Mesendoderm (in vitro differentiated cells): ENCODE data around the gene CTIF.

Experiments
- DNase-seq: peaks from one replicate; pipeline ENCODE4 v3.0.0; 2013
- H2AK5ac ChIP-seq: 2 replicates; pipeline ENCODE4 v1.6.1; 2013; ENCODE audit warnings: low read length, inconsistent platforms
- H2BK120ac ChIP-seq: 2 replicates; pipeline ENCODE4 v1.6.1; 2013; ENCODE audit warnings: low read depth, mild to moderate bottlenecking, low read length, moderate library complexity, mixed read lengths
- H2BK15ac ChIP-seq: replicated peaks from 2 replicates; pipeline ENCODE4 v1.6.1; 2013; ENCODE audit warnings: low read depth, mild to moderate bottlenecking, moderate library complexity
- H2BK5ac ChIP-seq: 2 replicates; pipeline ENCODE4 v1.6.1; 2013; ENCODE audit warnings: low read length, inconsistent platforms
- H3K18ac ChIP-seq: 2 replicates; pipeline ENCODE4 v1.6.1; 2013; ENCODE audit warnings: mild to moderate bottlenecking, low read length, mixed read lengths
- H3K23ac ChIP-seq: one replicate; pipeline ENCODE4 v1.6.1; 2013; ENCODE audit warnings: low read length
- H3K27ac ChIP-seq: 2 replicates; pipeline ENCODE4 v1.5.1; 2013; ENCODE audit warnings: low read depth, mild to moderate bottlenecking, inconsistent platforms, low read length, moderate library complexity
- H3K27me3 ChIP-seq: 2 replicates; pipeline ENCODE4 v1.6.1; 2013; ENCODE audit warnings: low read length, control low read depth, mild to moderate bottlenecking, inconsistent platforms; ENCODE audit not compliant: insufficient read depth, poor library complexity
- H3K36me3 ChIP-seq: 2 replicates; pipeline ENCODE4 v1.6.1; 2013; ENCODE audit warnings: low read length, inconsistent platforms; ENCODE audit not compliant: control insufficient read depth, insufficient read depth
- H3K4ac ChIP-seq: one replicate; pipeline ENCODE4 v1.6.1; 2013; ENCODE audit warnings: low read depth, mild to moderate bottlenecking, low read length, moderate library complexity
- H3K4me1 ChIP-seq: 2 replicates; pipeline ENCODE4 v1.6.1; 2013; ENCODE audit warnings: low read depth, low read length, inconsistent platforms; ENCODE audit not compliant: control insufficient read depth
- H3K4me2 ChIP-seq: 2 replicates; pipeline ENCODE4 v1.6.1; 2013; ENCODE audit warnings: low read length
- H3K4me3 ChIP-seq: 2 replicates; pipeline ENCODE4 v1.5.1; 2013; ENCODE audit warnings: mild to moderate bottlenecking, low read length
- H3K56ac ChIP-seq: one replicate; pipeline ENCODE4 v1.6.1; 2013; ENCODE audit warnings: low read length
- H3K79me1 ChIP-seq: 2 replicates; pipeline ENCODE4 v1.6.1; 2013; ENCODE audit warnings: low read length, inconsistent platforms
- H3K79me2 ChIP-seq: 2 replicates; pipeline ENCODE4 v1.6.1; 2013; ENCODE audit warnings: mild to moderate bottlenecking, low read length; ENCODE audit not compliant: control insufficient read depth, insufficient read depth
- H3K9ac ChIP-seq: 2 replicates; pipeline ENCODE4 v1.6.1; 2013; ENCODE audit warnings: low read length, inconsistent platforms
- H4K5ac ChIP-seq: one replicate; pipeline ENCODE4 v1.6.1; 2013; ENCODE audit warnings: low read length
- H4K8ac ChIP-seq: one replicate; pipeline ENCODE4 v1.6.1; 2013; ENCODE audit warnings: low read depth, mild to moderate bottlenecking, control low read depth, low read length, moderate library complexity
- WGBS: extraction: QIAGEN DNeasy Blood & Tissue Kit; methylation state at CpG from one replicate; pipeline ENCODE4 v1.1.7; 2013; ENCODE audit warnings: low lambda C conversion rate, missing lambda C conversion rate; ENCODE audit not compliant: insufficient coverage; ENCODE audit errors: extremely low coverage; 5-methylcytosine and 5-hydroxymethylcytosine counted together

The CTIF gene

GRCh38 chr18:48788373-48788772 lies 249.5 kb downstream of the CTIF start:
- WGBS, result no CpG with 5 or more reads among the region's 1 CpG
- DNase-seq, result no peak
- H3K79me1 ChIP-seq, result no peaks in the 10 kb centered on the region
- no peak overlapping the region for H2BK15ac ChIP-seq
- H3K4me2 ChIP-seq, result no peak overlapping the region
- peaks cover 3% of the 10 kb centered on the region for H3K4me1 ChIP-seq
- no peak overlapping the region for H3K18ac ChIP-seq
- H3K27me3 ChIP-seq, result no peaks in the 10 kb centered on the region
- H4K5ac ChIP-seq, result no peak overlapping the region
- H3K23ac ChIP-seq, result no peak overlapping the region
- no peak overlapping the region for H3K9ac ChIP-seq
- no peak overlapping the region for H4K8ac ChIP-seq
- H3K4me3 ChIP-seq, result no peak overlapping the region
- no peak overlapping the region for H2BK5ac ChIP-seq
- no peak overlapping the region for H2AK5ac ChIP-seq
- no peak overlapping the region for H2BK120ac ChIP-seq
- no peak overlapping the region for H3K4ac ChIP-seq
- no peak overlapping the region for H3K27ac ChIP-seq
- no peak overlapping the region for H3K56ac ChIP-seq
- no peaks in the 10 kb centered on the region for H3K79me2 ChIP-seq
- H3K36me3 ChIP-seq, result no peaks in the 10 kb centered on the region

- H3K56ac ChIP-seq, result no peak overlapping the region
- DNase-seq, result no peak
- H3K27me3 ChIP-seq, result no peaks in the 10 kb centered on the region
- H4K8ac ChIP-seq, result no peak overlapping the region
- peaks cover 2% of the 10 kb centered on the region for H3K4me1 ChIP-seq
- H2BK5ac ChIP-seq, result no peak overlapping the region
- H3K18ac ChIP-seq, result no peak overlapping the region
- no peak overlapping the region for H3K4me2 ChIP-seq
- no peaks in the 10 kb centered on the region for H3K79me1 ChIP-seq
- H3K9ac ChIP-seq, result no peak overlapping the region
- no peak overlapping the region for H2BK120ac ChIP-seq
- no peak overlapping the region for H4K5ac ChIP-seq
- no peak overlapping the region for H3K27ac ChIP-seq
- H3K4me3 ChIP-seq, result no peak overlapping the region
- H3K23ac ChIP-seq, result no peak overlapping the region
- no peak overlapping the region for H2BK15ac ChIP-seq
- H3K79me2 ChIP-seq, result no peaks in the 10 kb centered on the region
- H3K36me3 ChIP-seq, result no peaks in the 10 kb centered on the region
- no peak overlapping the region for H2AK5ac ChIP-seq
- H3K4ac ChIP-seq, result no peak overlapping the region
These were observed 250.5 kb downstream of the CTIF start for GRCh38 chr18:48789259-48789812.

- Histone ChIP-seq H2BK15ac (no peak overlapping the region), H2AK5ac (no peak overlapping the region), H3K79me2 (no peaks in the 10 kb centered on the region), H3K27me3 (no peaks in the 10 kb centered on the region), H3K36me3 (no peaks in the 10 kb centered on the region), H3K79me1 (no peaks in the 10 kb centered on the region), H4K5ac (no peak overlapping the region), H2BK5ac (no peak overlapping the region), H3K4me2 (no peak overlapping the region), H3K4me1 (peaks cover 2% of the 10 kb centered on the region), H3K18ac (no peak overlapping the region), H3K4ac (no peak overlapping the region), H3K27ac (no peak overlapping the region), H2BK120ac (no peak overlapping the region), H3K56ac (no peak overlapping the region), H4K8ac (no peak overlapping the region), H3K9ac (no peak overlapping the region), H3K4me3 (no peak overlapping the region), H3K23ac (no peak overlapping the region)
- no CpG with 5 or more reads among the region's 22 CpGs for WGBS
- DNase-seq, result no peak
These were observed 251.5 kb downstream of the CTIF start for GRCh38 chr18:48790226-48790863.

- H2BK120ac ChIP-seq, result no peak overlapping the region
- H4K5ac ChIP-seq, result no peak overlapping the region
- no peaks in the 10 kb centered on the region for H3K79me2 ChIP-seq
- H3K27me3 ChIP-seq, result no peaks in the 10 kb centered on the region
- no peak overlapping the region for H3K56ac ChIP-seq
- no peaks in the 10 kb centered on the region for H3K79me1 ChIP-seq
- H3K27ac ChIP-seq, result no peak overlapping the region
- H3K18ac ChIP-seq, result no peak overlapping the region
- no peak overlapping the region for H2BK5ac ChIP-seq
- no peak overlapping the region for H2AK5ac ChIP-seq
- no peak overlapping the region for H2BK15ac ChIP-seq
- H3K4ac ChIP-seq, result no peak overlapping the region
- H3K9ac ChIP-seq, result no peak overlapping the region
- H3K36me3 ChIP-seq, result no peaks in the 10 kb centered on the region
- WGBS, result no CpG with 5 or more reads among the region's 1 CpG
- H3K23ac ChIP-seq, result no peak overlapping the region
- no peak overlapping the region for H4K8ac ChIP-seq
- H3K4me3 ChIP-seq, result no peak overlapping the region
- no peak for DNase-seq
- H3K4me2 ChIP-seq, result no peak overlapping the region
- peaks cover 2% of the 10 kb centered on the region for H3K4me1 ChIP-seq
These were observed 252.2 kb downstream of the CTIF start for GRCh38 chr18:48790869-48791635.

- no peak overlapping the region for H3K4me3 ChIP-seq
- H3K4me2 ChIP-seq, result no peak overlapping the region
- no peak overlapping the region for H2BK120ac ChIP-seq
- H3K23ac ChIP-seq, result no peak overlapping the region
- no peak overlapping the region for H3K18ac ChIP-seq
- no peaks in the 10 kb centered on the region for H3K79me2 ChIP-seq
- H3K4ac ChIP-seq, result no peak overlapping the region
- H4K8ac ChIP-seq, result no peak overlapping the region
- H3K27me3 ChIP-seq, result no peaks in the 10 kb centered on the region
- no peak overlapping the region for H3K56ac ChIP-seq
- H3K36me3 ChIP-seq, result no peaks in the 10 kb centered on the region
- no peak overlapping the region for H3K27ac ChIP-seq
- no peaks in the 10 kb centered on the region for H3K4me1 ChIP-seq
- no peak overlapping the region for H2BK5ac ChIP-seq
- no peak overlapping the region for H3K9ac ChIP-seq
- DNase-seq, result no peak
- H3K79me1 ChIP-seq, result no peaks in the 10 kb centered on the region
- H2BK15ac ChIP-seq, result no peak overlapping the region
- H2AK5ac ChIP-seq, result no peak overlapping the region
- WGBS, result no CpG with 5 or more reads among the region's 4 CpGs
- no peak overlapping the region for H4K5ac ChIP-seq
These were observed 252.8 kb downstream of the CTIF start for GRCh38 chr18:48791636-48792105.
